GM18907 (cell line): ENCODE measurements around the gene HDLBP.
"Not testable (repeated sequence)": the region's sequence is repeated elsewhere in the genome, so short reads cannot be mapped to it uniquely, and the experiment has no call there.

Experiments
- ATAC-seq: cut with Tn5 transposase; IDR thresholded peaks from one replicate; pipeline ENCODE4 v1.9.1; 2021; ENCODE audit warnings: mild to moderate bottlenecking, moderate library complexity; ENCODE audit not compliant: unreplicated experiment

The HDLBP gene

GRCh38 chr2:241197947-241198346, 117.5 kb downstream of the HDLBP start:
- ATAC-seq = no peak

DNA sequence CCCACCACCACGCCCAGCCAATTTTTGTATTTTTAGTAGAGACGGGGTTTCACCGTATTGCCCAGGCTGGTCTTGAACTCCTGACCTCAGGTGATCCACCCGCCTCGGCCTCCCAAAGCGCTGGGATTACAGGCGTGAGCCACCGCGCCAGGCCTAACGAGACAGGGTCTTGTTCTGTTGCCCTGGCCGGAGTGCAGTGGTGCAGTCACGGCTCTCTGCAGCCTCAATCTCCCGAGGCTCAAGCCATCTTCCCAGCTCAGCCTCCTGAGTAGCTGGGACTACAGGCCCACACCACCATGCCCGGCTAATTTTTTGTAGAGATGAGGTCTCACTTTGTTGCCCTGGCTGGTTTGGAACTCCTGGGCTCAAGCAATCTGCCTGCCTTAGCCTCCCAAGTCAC, 118.2 kb downstream of the HDLBP start:
- not testable (repeated sequence) for ATAC-seq

DNA sequence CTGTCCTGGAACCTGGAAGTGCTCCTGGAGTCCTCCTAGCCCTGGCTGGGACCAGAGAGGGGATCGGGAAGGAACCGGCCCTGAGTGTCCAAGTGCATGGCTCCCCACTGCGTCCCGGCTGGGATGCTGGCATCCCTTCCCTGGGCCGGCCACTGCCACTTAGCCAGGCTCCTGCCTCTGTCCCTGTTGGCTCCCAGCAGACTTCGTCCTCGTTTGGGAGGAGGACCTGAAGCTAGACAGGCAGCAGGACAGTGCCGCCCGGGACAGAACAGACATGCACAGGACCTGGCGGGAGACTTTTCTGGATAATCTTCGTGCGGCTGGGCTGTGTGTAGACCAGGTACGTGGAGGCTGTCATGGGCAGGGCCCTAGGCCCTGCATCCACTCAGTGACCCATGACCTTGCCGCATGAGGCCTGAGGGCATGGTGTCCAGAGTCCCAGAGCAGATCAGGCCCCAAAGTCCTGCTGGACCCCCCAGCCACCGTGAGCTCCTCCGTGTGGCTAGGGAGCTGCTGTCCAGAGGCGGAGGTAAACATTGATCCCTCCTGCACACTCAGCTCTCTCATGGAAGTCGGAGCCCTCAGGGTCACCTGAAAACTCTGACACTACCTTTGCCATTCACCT, 119.9 kb downstream of the HDLBP start:
- ATAC-seq = no peak

- ATAC-seq = no peak
These were observed 120.7 kb downstream of the HDLBP start for GRCh38 chr2:241194811-241195210.

GRCh38 chr2:241193271-241193670, 122.2 kb downstream of the HDLBP start:
- ATAC-seq = no peak

DNA sequence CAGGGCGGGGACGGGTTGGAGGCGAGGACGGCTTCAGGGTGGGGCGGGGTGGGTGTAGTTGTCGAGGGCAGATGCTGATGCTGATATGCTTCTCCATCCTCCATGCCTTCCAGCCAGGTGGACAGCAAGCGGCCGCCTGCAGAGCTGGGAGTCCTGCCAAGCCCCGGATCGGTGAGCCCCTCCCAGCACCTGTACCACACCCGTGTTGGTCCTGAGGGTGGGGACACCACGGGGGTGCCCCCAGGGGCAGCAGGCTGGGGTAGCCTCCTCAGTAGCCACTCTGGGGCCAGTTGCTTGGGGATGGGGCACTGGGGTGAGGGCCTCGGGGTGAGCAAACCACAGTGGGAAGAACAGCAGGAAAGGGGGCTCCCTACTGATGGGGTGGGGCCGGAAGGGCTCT, 124.4 kb downstream of the HDLBP start:
- no peak for ATAC-seq

DNA sequence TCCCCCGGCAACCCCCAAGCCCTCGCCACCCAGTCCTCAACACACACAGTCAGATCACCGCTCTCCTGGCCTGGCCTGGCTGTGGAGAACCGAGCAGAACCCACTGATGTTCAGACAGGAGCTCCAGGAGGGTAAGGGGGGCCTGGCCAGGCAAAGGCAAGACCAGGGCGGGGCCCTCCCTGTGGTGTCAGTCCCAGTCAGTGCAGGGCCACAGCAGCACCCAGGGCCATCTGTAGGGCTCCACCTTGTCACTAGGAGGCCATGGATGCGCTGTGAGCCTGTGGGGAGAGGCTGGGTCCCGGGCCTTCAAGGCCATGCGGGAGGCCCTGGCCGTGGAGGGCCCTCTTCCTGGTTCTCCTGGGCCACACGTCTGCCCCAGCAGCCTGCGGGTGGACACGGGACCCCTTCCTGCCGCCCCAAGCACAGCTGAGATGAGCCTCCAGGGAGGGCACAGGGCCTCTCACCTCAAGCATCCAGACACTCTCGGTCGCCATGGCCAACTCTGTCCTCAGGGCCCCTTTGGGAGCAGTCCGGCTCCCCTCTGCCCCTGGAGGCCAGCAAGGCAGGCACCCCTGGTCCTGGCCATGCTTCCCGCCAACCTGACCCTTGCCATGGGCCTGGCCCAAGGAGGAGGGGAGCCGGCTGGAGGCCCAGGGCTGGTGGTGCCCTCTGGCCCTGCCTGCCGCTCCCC, 125.0 kb downstream of the HDLBP start:
- ATAC-seq = no peak

DNA sequence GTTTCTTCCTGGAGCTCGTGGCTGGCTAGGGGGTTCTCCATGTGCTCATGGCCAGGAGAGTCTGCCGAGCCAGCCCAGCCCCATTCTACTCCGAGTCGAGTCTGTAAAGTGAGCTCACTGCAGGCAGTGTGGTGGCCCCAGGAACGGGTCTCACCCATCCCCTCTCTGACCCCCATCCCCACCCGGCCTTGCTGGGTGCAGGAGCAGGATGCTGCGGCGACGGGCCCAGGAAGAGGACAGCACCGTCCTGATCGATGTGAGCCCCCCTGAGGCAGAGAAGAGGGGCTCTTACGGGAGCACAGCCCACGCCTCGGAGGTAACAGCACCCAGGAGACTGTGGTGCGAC, 125.6 kb downstream of the HDLBP start:
- no peak for ATAC-seq

DNA sequence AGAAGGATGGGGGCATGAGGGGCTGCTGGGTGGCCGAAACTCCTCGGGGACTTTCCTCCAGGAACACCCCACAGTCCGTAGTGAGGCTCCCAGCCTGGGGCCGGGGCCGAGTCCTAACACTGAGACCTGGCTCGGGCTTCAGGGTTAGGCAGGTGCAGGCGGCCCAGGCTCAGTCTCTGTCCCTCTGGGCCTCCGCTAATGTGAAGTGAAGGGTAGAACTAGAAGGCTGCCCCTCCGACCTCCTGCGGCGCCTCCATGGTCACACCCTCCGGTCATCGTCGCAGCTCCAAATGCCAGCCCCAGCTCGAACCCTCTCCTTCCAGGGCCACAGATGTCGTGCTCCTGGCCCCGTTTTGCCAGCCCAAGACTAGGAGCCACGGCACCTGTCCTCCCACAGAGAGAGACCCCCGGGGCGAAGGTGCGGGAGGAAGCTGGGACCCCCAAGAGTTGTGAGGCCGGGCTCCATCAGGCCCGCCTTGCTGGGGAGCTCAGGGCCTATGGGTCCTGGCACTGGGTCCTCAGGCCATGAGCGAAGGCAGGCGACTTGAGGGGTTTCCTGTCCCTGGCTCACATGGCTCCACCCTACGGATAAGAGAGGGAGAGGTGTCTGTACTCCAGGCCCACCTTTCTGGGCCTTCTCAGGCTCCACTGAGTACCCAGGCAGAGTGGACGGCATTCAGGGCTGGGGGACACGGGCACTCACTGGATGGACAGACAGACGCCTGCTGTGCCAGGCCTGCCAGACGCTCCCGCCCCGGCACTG, 126.2 kb downstream of the HDLBP start:
- ATAC-seq = no peak

GRCh38 chr2:241188361-241189092, 126.9 kb downstream of the HDLBP start, which contains the start of gene ANO7:
Gene ANO7, plus strand, starts transcription at chr2:241188677. Its CDS starts 1,387 bp downstream, at chr2:241190064.
- no peak for ATAC-seq

GRCh38 chr2:241187918-241188234, 127.6 kb downstream of the HDLBP start:
- no peak for ATAC-seq

DNA sequence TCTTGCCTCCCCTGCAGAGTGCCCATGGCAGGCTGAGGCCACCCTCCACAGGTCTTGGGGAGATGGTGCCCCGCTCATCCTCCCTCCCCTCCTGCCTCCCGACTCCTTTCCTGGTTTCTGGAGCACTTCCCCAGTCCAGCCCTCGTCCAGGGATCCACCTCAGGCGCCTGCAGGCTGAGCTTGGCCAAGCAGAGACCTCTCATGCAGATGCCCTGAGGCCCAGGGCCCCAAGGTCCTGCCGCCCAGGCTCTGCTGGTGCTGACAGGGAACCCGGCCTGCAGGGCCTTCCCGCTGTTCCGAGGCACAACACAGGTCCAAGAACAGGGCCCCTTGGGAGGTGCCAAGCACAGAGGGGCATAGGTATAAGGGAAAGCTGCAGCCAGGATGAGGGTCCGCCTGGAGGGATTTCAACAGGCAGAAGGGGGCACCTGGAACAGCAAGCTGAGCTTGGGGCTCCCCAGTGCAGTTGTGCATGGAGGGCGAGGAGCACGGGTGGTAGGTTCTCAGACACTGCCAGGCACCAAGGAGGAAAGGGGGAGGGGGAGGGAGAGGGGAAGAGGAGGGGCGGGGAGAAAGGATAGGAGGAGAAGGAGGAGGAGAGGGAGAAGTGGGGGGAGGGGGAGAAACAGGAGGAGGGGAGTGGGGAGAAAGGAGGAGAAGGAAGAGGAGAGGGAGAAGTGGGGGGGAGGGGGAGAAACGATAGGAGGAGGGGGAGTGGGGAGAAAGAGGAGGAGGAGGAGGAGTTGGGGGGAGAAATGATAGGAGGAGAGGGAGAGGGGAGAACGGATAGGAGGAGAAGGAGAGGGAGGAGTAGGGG, 128.2 kb downstream of the HDLBP start:
- no peak for ATAC-seq

GRCh38 chr2:241185961-241186360, 129.5 kb downstream of the HDLBP start:
- ATAC-seq = no peak

- ATAC-seq = no peak
These were observed 130.6 kb downstream of the HDLBP start for GRCh38 chr2:241184901-241185300.

DNA sequence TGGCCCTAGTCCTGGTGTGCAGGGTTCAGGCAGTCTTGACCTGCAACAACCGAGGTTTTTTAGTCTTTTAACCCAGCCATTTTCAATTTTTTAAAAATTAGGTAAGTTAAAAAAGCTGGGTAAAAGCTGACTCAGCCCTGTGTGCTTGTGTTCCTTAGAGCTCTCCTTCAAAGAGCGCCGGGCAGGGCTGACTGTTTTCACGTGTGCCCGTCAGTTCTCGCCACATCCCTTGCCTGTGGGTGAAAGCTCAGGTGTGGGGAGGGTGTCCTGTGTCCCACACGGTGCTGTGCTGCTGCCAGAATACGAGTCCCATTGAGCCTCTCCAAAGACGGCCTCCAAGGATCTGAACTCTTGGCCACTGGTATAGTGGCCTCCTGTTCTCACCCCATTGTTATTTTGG, 132.3 kb downstream of the HDLBP start:
- no peak for ATAC-seq

- no peak for ATAC-seq
These were observed 132.8 kb downstream of the HDLBP start for GRCh38 chr2:241182531-241183133.

DNA sequence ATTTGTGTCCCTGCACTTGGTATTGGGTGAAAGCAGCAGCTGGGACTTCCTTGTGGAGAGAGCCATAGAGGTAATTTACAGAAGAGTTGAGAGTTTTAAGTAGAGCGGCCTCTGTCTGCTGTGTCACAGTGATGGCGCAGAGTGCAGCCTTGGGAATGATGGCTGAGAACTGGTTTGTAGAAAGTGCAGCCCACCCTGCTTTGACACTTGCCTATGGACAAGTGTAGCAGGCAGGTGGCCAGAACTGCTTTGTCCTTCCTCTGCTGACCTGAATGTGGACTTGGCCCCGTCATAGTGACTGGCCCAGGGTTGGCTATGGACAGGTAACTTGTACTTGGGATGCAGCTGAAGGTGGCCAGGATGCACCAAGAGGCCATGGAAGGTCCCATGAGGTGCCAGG, 133.3 kb downstream of the HDLBP start:
- no peak for ATAC-seq

GRCh38 chr2:241180495-241180894, 135.0 kb downstream of the HDLBP start:
- no peak for ATAC-seq

DNA sequence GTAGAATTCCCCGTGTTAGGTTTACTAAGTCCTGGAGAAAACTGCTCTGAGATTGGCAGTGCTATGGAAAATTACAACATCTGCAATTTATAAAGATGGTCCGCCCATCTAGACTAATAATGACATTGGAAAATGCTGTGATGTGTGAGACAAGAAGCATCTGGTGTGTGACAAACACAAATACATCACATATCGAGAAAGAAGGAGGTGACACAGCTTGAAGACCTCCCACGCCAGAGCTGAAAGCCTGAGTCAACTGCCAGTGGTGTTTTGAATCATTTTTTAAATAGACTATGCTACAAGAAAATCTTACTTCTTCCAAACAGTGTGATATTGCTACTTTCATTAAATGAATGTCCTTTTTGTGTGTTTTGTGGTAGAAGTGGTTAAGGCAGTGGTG, 135.6 kb downstream of the HDLBP start:
- no peak for ATAC-seq

DNA sequence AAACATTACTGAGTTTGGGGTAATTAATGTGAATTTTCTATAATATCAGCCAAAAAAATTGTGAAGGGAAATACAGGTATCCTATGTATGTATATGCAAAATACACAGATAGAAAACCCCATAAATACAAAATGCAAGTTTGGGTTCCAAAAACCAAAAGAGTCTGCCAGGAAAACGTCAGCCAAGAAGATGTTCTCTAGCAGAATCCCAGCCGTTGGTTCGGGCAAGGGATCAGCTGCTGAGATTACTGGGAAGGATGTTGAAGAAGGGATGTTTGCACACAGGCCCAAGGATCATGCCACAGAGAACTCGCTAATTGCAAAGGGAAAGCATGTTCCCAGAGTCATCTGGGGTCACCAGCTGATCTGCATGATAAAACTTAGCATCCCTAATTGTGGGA, 136.5 kb downstream of the HDLBP start:
- no peak for ATAC-seq
